IMR-90 (cell line): ENCODE measurements around the gene ZNF398. TPM values are rescaled to one million over a fixed set of nuclear protein-coding genes. Genes with fewer than 3 reads are reported as not detected.

Experiments used
- ATAC-seq: fragments of 200-7000 bp; cut with Tn5 transposase; 2 replicates; pipeline ENCODE4 v1.9.1; 2020; ENCODE audit warnings: low read depth, mild to moderate bottlenecking, moderate library complexity
- BruUV-seq: library from RNA; stranded (reverse); fragments of 400-500 nt; replicated peaks from 2 replicates; lab custom pipeline; 2021; lab: Mats Ljungman, UMichigan
- CTCF ChIA-PET: fragments of 300-600 bp; formaldehyde crosslinking; extraction: SDS; loops from one replicate; lab custom pipeline; 2021; ENCODE audit warnings: antibody characterized with exemption; lab: Yijun Ruan, JAX
- POLR2A ChIA-PET: fragments of 300-600 bp; sonication (Branson Sonifier 250); formaldehyde crosslinking; loops from one replicate; lab custom pipeline; 2022; ENCODE audit warnings: antibody characterized with exemption; ENCODE audit not compliant: unreplicated experiment; lab: Charles Lee
- DNase-seq: peaks from one replicate; pipeline ENCODE4 v3.0.0; 2013
- H2AFZ ChIP-seq: replicated peaks from 2 replicates; pipeline ENCODE3; 2013; ENCODE audit warnings: low read length, mild to moderate bottlenecking; ENCODE audit not compliant: poor library complexity
- H2AK5ac ChIP-seq: 2 replicates; pipeline ENCODE4 v1.6.1; 2013; ENCODE audit warnings: low read depth, low read length, inconsistent platforms
- H2AK9ac ChIP-seq: replicated peaks from 2 replicates; pipeline ENCODE3; 2013; ENCODE audit warnings: mild to moderate bottlenecking, low read depth, low read length, moderate library complexity; ENCODE audit not compliant: poor library complexity
- H2BK120ac ChIP-seq: 2 replicates; pipeline ENCODE4 v1.6.1; 2013; ENCODE audit warnings: low read depth, low read length, inconsistent platforms
- H2BK15ac ChIP-seq: 3 replicates; pipeline ENCODE4 v1.6.1; 2013; ENCODE audit warnings: low read depth, low read length, inconsistent platforms
- H2BK20ac ChIP-seq: 2 replicates; pipeline ENCODE4 v1.6.1; 2013; ENCODE audit warnings: low read depth, mild to moderate bottlenecking, inconsistent platforms, low read length, moderate library complexity
- H2BK5ac ChIP-seq: 2 replicates; pipeline ENCODE4 v1.6.1; 2013; ENCODE audit warnings: mild to moderate bottlenecking, low read depth, low read length, inconsistent platforms; ENCODE audit not compliant: poor library complexity, severe bottlenecking
- H3K14ac ChIP-seq: replicated peaks from 2 replicates; pipeline ENCODE4 v1.6.1; 2013; ENCODE audit warnings: low read depth, low read length, inconsistent platforms
- H3K18ac ChIP-seq: 2 replicates; pipeline ENCODE4 v1.6.1; 2013; ENCODE audit warnings: low read depth, low read length, control low read depth
- H3K23ac ChIP-seq: 2 replicates; pipeline ENCODE4 v1.6.1; 2013; ENCODE audit warnings: low read depth, low read length, inconsistent platforms
- H3K27ac ChIP-seq: 2 replicates; pipeline ENCODE4 v1.5.1; 2013; ENCODE audit warnings: mild to moderate bottlenecking, control low read depth, low read length; ENCODE audit not compliant: insufficient read depth
- H3K27me3 ChIP-seq: 2 replicates; pipeline ENCODE4 v1.6.1; 2013; ENCODE audit warnings: low read length; ENCODE audit not compliant: control insufficient read depth, insufficient read depth
- H3K36me3 ChIP-seq: 2 replicates; pipeline ENCODE4 v1.6.1; 2013; ENCODE audit warnings: low read length, mixed read lengths; ENCODE audit not compliant: control insufficient read depth, insufficient read depth
- H3K4ac ChIP-seq: 2 replicates; pipeline ENCODE4 v1.6.1; 2013; ENCODE audit warnings: low read depth, low read length, inconsistent platforms
- H3K4me1 ChIP-seq: 2 replicates; pipeline ENCODE4 v1.6.1; 2013; ENCODE audit warnings: low read length, mixed read lengths; ENCODE audit not compliant: control insufficient read depth, insufficient read depth
- H3K4me2 ChIP-seq: 2 replicates; pipeline ENCODE4 v1.6.1; 2013; ENCODE audit warnings: low read depth, mild to moderate bottlenecking, control low read depth, low read length, moderate library complexity
- H3K4me3 ChIP-seq: 2 replicates; pipeline ENCODE4 v1.5.1; 2013; ENCODE audit warnings: low read depth, mild to moderate bottlenecking, control low read depth, low read length, moderate library complexity; ENCODE audit not compliant: insufficient read depth
- H3K56ac ChIP-seq: 2 replicates; pipeline ENCODE4 v1.6.1; 2013; ENCODE audit warnings: low read length, inconsistent platforms; ENCODE audit not compliant: insufficient read depth; ENCODE audit errors: extremely low read depth
- H3K79me1 ChIP-seq, 2 experiments: 2 replicates each; pipeline ENCODE4 v1.6.1; 2013; ENCODE audit warnings: low read length in 2 of 2, inconsistent platforms in 1 of 2, low read depth in 1 of 2
- H3K9ac ChIP-seq: 2 replicates; pipeline ENCODE4 v1.6.1; 2013; ENCODE audit warnings: low read depth, low read length, control low read depth
- H3K9me1 ChIP-seq: 2 replicates; pipeline ENCODE4 v1.6.1; 2013; ENCODE audit warnings: low read length, inconsistent platforms; ENCODE audit not compliant: insufficient read depth
- H3K9me3 ChIP-seq: 2 replicates; pipeline ENCODE4 v1.6.1; 2013; ENCODE audit warnings: low read length; ENCODE audit not compliant: control insufficient read depth, insufficient read depth
- H4K20me1 ChIP-seq: 2 replicates; pipeline ENCODE4 v1.6.1; 2013; ENCODE audit warnings: low read length, inconsistent platforms; ENCODE audit not compliant: insufficient read depth
- H4K5ac ChIP-seq: 2 replicates; pipeline ENCODE4 v1.6.1; 2013; ENCODE audit warnings: mild to moderate bottlenecking, low read depth, low read length, control low read depth
- H4K8ac ChIP-seq, 2 experiments: 2 replicates each; pipeline ENCODE4 v1.6.1; 2013; ENCODE audit warnings: low read depth in 2 of 2, low read length in 2 of 2, control low read depth in 1 of 2, inconsistent platforms in 1 of 2
- H4K91ac ChIP-seq: 2 replicates; pipeline ENCODE4 v1.6.1; 2013; ENCODE audit warnings: low read depth, low read length, inconsistent platforms; ENCODE audit not compliant: insufficient read depth
- BHLHE40 ChIP-seq: fragments of 150-350 bp; IDR thresholded peaks from 2 replicates; pipeline ENCODE4 v1.6.1; 2016; ENCODE audit warnings: mild to moderate bottlenecking, low read depth, low read length
- CEBPB ChIP-seq: IDR thresholded peaks from 2 replicates; pipeline ENCODE4 v1.6.1; 2012; ENCODE audit warnings: low read depth, low read length, improper control_type of control experiment
- CHD1 ChIP-seq: IDR thresholded peaks from 2 replicates; pipeline ENCODE4 v1.6.1; 2012; ENCODE audit warnings: low read depth, low read length, improper control_type of control experiment
- CTCF ChIP-seq: conservative IDR thresholded peaks from 2 replicates; pipeline ENCODE4 v1.5.1; 2012; ENCODE audit warnings: mild to moderate bottlenecking, low read depth, low read length, improper control_type of control experiment
- ELK1 ChIP-seq: fragments of 150-350 bp; IDR thresholded peaks from 2 replicates; pipeline ENCODE4 v1.6.1; 2016; ENCODE audit warnings: low read depth, mild to moderate bottlenecking, low read length, moderate library complexity, borderline replicate concordance
- FOS ChIP-seq: fragments of 150-350 bp; IDR thresholded peaks from 2 replicates; pipeline ENCODE4 v1.6.1; 2016; ENCODE audit warnings: low read depth, low read length
- MAFK ChIP-seq: IDR thresholded peaks from 2 replicates; pipeline ENCODE4 v1.6.1; 2012; ENCODE audit warnings: low read depth, low read length, improper control_type of control experiment
- MAZ ChIP-seq: IDR thresholded peaks from 2 replicates; pipeline ENCODE4 v1.6.1; 2012; ENCODE audit warnings: low read depth, mild to moderate bottlenecking, low read length, improper control_type of control experiment, moderate library complexity, borderline replicate concordance
- MXI1 ChIP-seq: IDR thresholded peaks from 2 replicates; pipeline ENCODE4 v1.6.1; 2012; ENCODE audit warnings: low read depth, mild to moderate bottlenecking, low read length, moderate library complexity, borderline replicate concordance
- NFE2L2 ChIP-seq: fragments of 150-350 bp; IDR thresholded peaks from 2 replicates; pipeline ENCODE4 v1.6.1; 2016; ENCODE audit warnings: low read depth, mild to moderate bottlenecking, low read length
- POLR2A ChIP-seq: IDR thresholded peaks from 2 replicates; pipeline ENCODE4 v1.6.1; 2012; ENCODE audit warnings: mild to moderate bottlenecking, low read depth, low read length
- RAD21 ChIP-seq: IDR thresholded peaks from 2 replicates; pipeline ENCODE4 v1.6.1; 2012; ENCODE audit warnings: low read length, improper control_type of control experiment
- RCOR1 ChIP-seq: IDR thresholded peaks from 2 replicates; pipeline ENCODE4 v1.6.1; 2012; ENCODE audit warnings: mild to moderate bottlenecking, low read length, improper control_type of control experiment; ENCODE audit not compliant: insufficient replicate concordance
- RFX5 ChIP-seq: IDR thresholded peaks from 2 replicates; pipeline ENCODE4 v1.8.0; 2012; ENCODE audit warnings: low read depth, mild to moderate bottlenecking, low read length, moderate library complexity
- SMC3 ChIP-seq: fragments of 150-350 bp; IDR thresholded peaks from 2 replicates; pipeline ENCODE4 v1.6.1; 2016; ENCODE audit warnings: low read depth, mild to moderate bottlenecking, antibody characterized with exemption, low read length, moderate library complexity
- USF2 ChIP-seq: fragments of 150-350 bp; IDR thresholded peaks from 2 replicates; pipeline ENCODE4 v1.6.1; 2017; ENCODE audit warnings: mild to moderate bottlenecking, antibody characterized with exemption, low read length, low read depth
- WGBS, 2 experiments: methylation state at CpG; one replicate each; pipeline versions ENCODE4 v1.1.5 to v1.1.7; 2013; ENCODE audit warnings: missing lambda C conversion rate in 2 of 2; ENCODE audit not compliant: insufficient read length in 1 of 2; ENCODE audit errors: extremely low coverage in 2 of 2; 5-methylcytosine and 5-hydroxymethylcytosine counted together
- dilution Hi-C: fragments of 300-500 bp; cut with HindIII; formaldehyde crosslinking; loops from one replicate; pipeline ENCODE4 v1.14.3; 2018; ENCODE audit warnings: low sequenced_read_pairs; ENCODE audit not compliant: unreplicated experiment
- in situ Hi-C: fragments of 300-500 bp; cut with MboI; formaldehyde crosslinking; loops from 3 replicates; pipeline ENCODE4 v1.14.3; 2019; ENCODE audit warnings: low sequenced_read_pairs, inconsistent platforms, mixed read lengths
- intact Hi-C: fragments of 100-400 bp; cut with micrococcal nuclease; formaldehyde crosslinking; loops from 2 replicates; pipeline ENCODE4 v1.10.0; 2022
- polyA plus RNA-seq, 3 experiments: library from polyadenylated mRNA; depleted of rRNA; stranded (reverse); fragments of >200 nt; gene quantifications; 2 replicates each; pipeline ENCODE4 v1.2.3, GENCODE V29; 2012; ENCODE audit warnings: low replicate concordance in 1 of 3
- total RNA-seq: library from RNA; depleted of rRNA; stranded (reverse); fragments of >200 nt; gene quantifications from 2 replicates; pipeline ENCODE4 v1.2.3, GENCODE V29; 2012

Gene ZNF398
- total and polyA plus RNA-seq, 2 of the 4 experiments (the other 2 are of a cell fraction): 5.7 to 7.9 TPM

GRCh38 chr7:149109969-149110368 is 37.3 kb upstream of the ZNF398 start:
- no peak for TF ChIP-seq CHD1
- no peak for TF ChIP-seq POLR2A
- no peak for TF ChIP-seq RFX5
- no peak for TF ChIP-seq FOS
- no peak for TF ChIP-seq MXI1
- no peak for TF ChIP-seq MAFK
- TF ChIP-seq RCOR1: no peak
- no peak for TF ChIP-seq RAD21
- no peak for TF ChIP-seq CEBPB
- no peak for TF ChIP-seq CTCF
- no peak for TF ChIP-seq USF2
- TF ChIP-seq BHLHE40: no peak
- TF ChIP-seq NFE2L2: no peak
- TF ChIP-seq ELK1: no peak
- no peak for TF ChIP-seq MAZ
- TF ChIP-seq SMC3: no peak

More at GRCh38 chr7:149109969-149110368, 37.3 kb upstream of the ZNF398 start:
- in situ Hi-C loops (no loop called here), dilution Hi-C loops (no loop called here), intact Hi-C loops (no loop called here)
- no peaks in the 10 kb centered on the region for H3K9me1 ChIP-seq
- H2BK120ac ChIP-seq: no peak overlapping the region
- no peak overlapping the region for H2AFZ ChIP-seq
- H3K14ac ChIP-seq: no peak overlapping the region
- BruUV-seq: no TSS peak
- H3K23ac ChIP-seq: no peak overlapping the region
- DNase-seq: no peak
- no peak overlapping the region for H2BK15ac ChIP-seq
- no peak overlapping the region for H3K18ac ChIP-seq
- H3K79me1 ChIP-seq: no peaks in the 10 kb centered on the region
- POLR2A ChIA-PET: no interaction called here
- H2AK9ac ChIP-seq: no peak overlapping the region
- no peaks in the 10 kb centered on the region for H3K36me3 ChIP-seq
- H3K4me1 ChIP-seq: no peaks in the 10 kb centered on the region
- no peak overlapping the region for H3K27ac ChIP-seq
- H4K20me1 ChIP-seq: no peaks in the 10 kb centered on the region
- no peak overlapping the region for H2BK5ac ChIP-seq
- H3K4ac ChIP-seq: no peak overlapping the region
- no peak overlapping the region for H4K91ac ChIP-seq
- CTCF ChIA-PET: no interaction called here
- H4K5ac ChIP-seq: no peak overlapping the region
- no peak overlapping the region for H4K8ac ChIP-seq
- no peaks in the 10 kb centered on the region for H3K9me3 ChIP-seq
- H2AK5ac ChIP-seq: no peak overlapping the region
- H2BK20ac ChIP-seq: no peak overlapping the region
- no peaks in the 10 kb centered on the region for H3K27me3 ChIP-seq
- no peak overlapping the region for H3K4me2 ChIP-seq
- no peak overlapping the region for H3K9ac ChIP-seq
- WGBS, 2 experiments: 95% methylated on average over 6 of the region's 12 CpGs; no CpG with 5 or more reads in 1 of the 2 experiments
- no peak overlapping the region for H3K56ac ChIP-seq
- ATAC-seq: no peak
- no peak overlapping the region for H3K4me3 ChIP-seq
